HepG2 (cell line): ENCODE results near the gene LNX2. TPM values are rescaled to one million over a fixed set of nuclear protein-coding genes. Genes with fewer than 3 reads are reported as not detected.

Experiments used
- AKNA ChIP-seq: sonication (generic); formaldehyde crosslinking; IDR thresholded peaks from 2 replicates; pipeline ENCODE4 v1.4.0; 2020; ENCODE audit warnings: missing genetic modification reagents, borderline replicate concordance
- CEBPG ChIP-seq: IDR thresholded peaks from 2 replicates; pipeline ENCODE4 v1.6.1; 2016
- DZIP1 ChIP-seq: sonication (generic); formaldehyde crosslinking; IDR thresholded peaks from 2 replicates; pipeline ENCODE4 v1.5.0; 2020; ENCODE audit warnings: mild to moderate bottlenecking, missing genetic modification reagents
- GZF1 ChIP-seq: sonication (generic); formaldehyde crosslinking; IDR thresholded peaks from 2 replicates; pipeline ENCODE4 v1.5.1; 2020; ENCODE audit warnings: mild to moderate bottlenecking, missing genetic modification reagents
- KIAA2018 ChIP-seq: sonication (generic); formaldehyde crosslinking; IDR thresholded peaks from 2 replicates; pipeline ENCODE4 v1.5.0; 2020; ENCODE audit warnings: mild to moderate bottlenecking, missing genetic modification reagents, borderline replicate concordance
- RARA ChIP-seq: IDR thresholded peaks from 2 replicates; pipeline ENCODE4 v1.6.1; 2016; ENCODE audit warnings: missing genetic modification reagents, missing compliant biosample characterization
- SRF ChIP-seq: IDR thresholded peaks from 2 replicates; pipeline ENCODE4 v1.6.1; 2011; ENCODE audit warnings: mild to moderate bottlenecking, low read depth, low read length, moderate library complexity
- ZBTB7B ChIP-seq: sonication (generic); formaldehyde crosslinking; IDR thresholded peaks from 2 replicates; pipeline ENCODE4 v1.4.0; 2020; ENCODE audit warnings: missing genetic modification reagents
- ZNF136 ChIP-seq: sonication (generic); formaldehyde crosslinking; IDR thresholded peaks from 2 replicates; pipeline ENCODE4 v1.8.1; 2022; ENCODE audit warnings: low read depth, mild to moderate bottlenecking, moderate library complexity, missing genetic modification reagents
- ZNF766 ChIP-seq: sonication (generic); formaldehyde crosslinking; IDR thresholded peaks from 2 replicates; pipeline ENCODE4 v1.5.0; 2020; ENCODE audit warnings: missing genetic modification reagents, borderline replicate concordance
- polyA plus RNA-seq, 8 experiments: library from polyadenylated mRNA; depleted of rRNA in 3 of 8; stranded (reverse) in 7 of 8; unstranded in 1 of 8; fragments of >200 nt; fragmentation: Illumina TruSeq in 4 of 8; extraction: Trizol in 4 of 8; gene quantifications; 2 replicates each; pipeline versions ENCODE4 v1.2.1 to v1.2.3, GENCODE V29; 2011 to 2016; ENCODE audit warnings: low read depth in 4 of 8, missing spikeins in 1 of 8, mixed read lengths in 1 of 8; ENCODE audit not compliant: insufficient read depth in 1 of 8
- total RNA-seq, 5 experiments: library from RNA; depleted of rRNA; stranded (reverse); fragments of >200 nt; fragmentation: Illumina TruSeq; extraction: Trizol; gene quantifications; 2 replicates each; pipeline ENCODE4 v1.2.3, GENCODE V29; 2016; ENCODE audit warnings: low read depth in 1 of 5

The LNX2 gene
- total and polyA plus RNA-seq, 2 of the 13 experiments (the other 11 are each of a cell fraction or from before 2014, with no cell fraction given), result 9.2 to 9.7 TPM

- TF ChIP-seq AKNA (no peak), RARA (CRISPR knock-in tag) (peak; percentile 58; the same call in 1 of the 2 replicates), KIAA2018 (CRISPR knock-in tag) (no peak), CEBPG (CRISPR knock-in tag) (no peak), ZNF136 (no peak), SRF (no peak), GZF1 (CRISPR knock-in tag) (no peak), DZIP1 (CRISPR knock-in tag) (no peak), ZNF766 (CRISPR knock-in tag) (no peak), ZBTB7B (CRISPR knock-in tag) (no peak)
Observed at GRCh38 chr13:27641711-27642502, 21.6 kb upstream of the LNX2 start (continued).
